HG03354 (cell line): ENCODE results near the gene ALPL.
A peak's percentile ranks its signal among the peaks of the same experiment; 100 is the strongest.

Source experiments
- ATAC-seq: cut with Tn5 transposase; IDR thresholded peaks from one replicate; pipeline ENCODE4 v1.9.1; 2021; ENCODE audit warnings: mild to moderate bottlenecking; ENCODE audit not compliant: unreplicated experiment, poor library complexity, severe bottlenecking

Gene ALPL

DNA sequence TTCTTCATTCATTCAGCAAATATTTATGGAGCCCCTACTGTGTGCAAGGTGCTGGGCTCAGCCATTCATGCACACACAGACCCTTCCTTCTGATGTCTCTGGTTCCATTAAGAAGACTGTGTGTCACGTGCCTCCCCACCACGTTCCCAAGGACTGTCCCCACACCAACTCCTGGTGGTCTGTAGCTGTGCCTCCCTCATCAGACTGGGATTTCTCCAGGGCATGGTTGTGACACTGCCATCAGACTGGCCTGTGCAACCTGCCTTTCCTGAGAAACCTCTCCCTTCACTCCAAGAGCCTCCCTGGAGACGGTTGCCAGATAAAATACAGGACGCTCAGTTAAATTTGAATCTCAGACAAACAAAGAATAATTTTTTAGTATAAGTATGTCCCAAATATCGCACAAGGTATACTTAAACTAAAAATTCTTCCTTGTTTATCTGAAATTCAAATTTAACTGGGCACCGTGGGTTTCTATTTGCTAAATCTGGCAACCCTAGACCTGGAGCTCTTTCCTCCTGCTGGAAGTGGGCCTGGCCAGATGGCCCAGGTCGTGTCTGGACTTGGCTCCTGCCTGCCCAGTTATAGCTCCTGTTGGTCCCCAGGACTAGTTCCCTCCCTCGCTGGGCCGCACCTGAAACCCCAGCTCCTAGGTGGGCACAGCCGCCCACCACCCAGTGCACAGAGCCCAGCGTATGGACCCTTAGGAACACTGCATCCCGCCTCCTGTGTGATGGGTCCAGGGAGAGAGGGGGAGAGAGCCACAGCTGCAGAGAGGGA is 83.1 kb downstream of the ALPL start:
- no peak for ATAC-seq

DNA sequence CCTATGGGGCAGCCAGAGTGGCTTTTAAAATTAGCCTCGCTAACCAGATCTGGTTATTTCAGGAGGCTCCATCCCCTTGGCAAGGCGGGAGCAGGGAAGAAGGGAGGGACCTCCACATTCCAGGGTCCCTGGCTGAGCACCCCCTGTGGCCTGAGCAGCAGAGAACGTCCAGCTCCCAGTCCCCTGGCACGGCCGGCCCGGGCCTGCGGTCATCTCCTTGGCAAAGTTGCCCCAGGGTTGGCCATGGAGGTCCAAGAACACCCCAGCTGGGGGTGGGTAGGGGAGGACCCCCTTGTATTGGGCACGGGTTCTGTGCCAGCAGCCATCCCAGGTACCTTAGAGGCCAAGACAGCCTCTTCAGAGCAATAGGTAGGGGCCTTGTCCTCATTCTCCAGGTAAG is 84.0 kb downstream of the ALPL start:
- ATAC-seq: no peak

DNA sequence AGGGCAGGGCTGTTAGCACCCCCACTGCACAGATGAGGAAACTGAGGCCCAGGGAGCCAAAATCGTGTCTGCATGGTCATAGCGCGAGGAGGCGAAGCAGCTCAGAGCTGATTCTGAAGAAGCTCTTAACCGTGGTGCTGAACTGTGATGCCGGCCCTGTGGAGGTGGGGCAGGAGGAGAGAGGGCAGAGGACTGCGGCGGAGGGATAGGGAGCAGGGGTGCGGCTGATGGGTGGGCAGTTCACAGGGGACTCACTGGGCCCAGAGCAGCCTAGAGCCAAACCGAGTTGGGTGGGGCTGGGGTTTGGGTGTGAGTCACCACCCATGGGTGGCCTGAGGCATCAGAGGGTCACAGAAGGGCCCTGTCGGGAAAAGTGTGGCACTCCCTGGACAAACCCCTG is 85.3 kb downstream of the ALPL start:
- ATAC-seq: no peak

DNA sequence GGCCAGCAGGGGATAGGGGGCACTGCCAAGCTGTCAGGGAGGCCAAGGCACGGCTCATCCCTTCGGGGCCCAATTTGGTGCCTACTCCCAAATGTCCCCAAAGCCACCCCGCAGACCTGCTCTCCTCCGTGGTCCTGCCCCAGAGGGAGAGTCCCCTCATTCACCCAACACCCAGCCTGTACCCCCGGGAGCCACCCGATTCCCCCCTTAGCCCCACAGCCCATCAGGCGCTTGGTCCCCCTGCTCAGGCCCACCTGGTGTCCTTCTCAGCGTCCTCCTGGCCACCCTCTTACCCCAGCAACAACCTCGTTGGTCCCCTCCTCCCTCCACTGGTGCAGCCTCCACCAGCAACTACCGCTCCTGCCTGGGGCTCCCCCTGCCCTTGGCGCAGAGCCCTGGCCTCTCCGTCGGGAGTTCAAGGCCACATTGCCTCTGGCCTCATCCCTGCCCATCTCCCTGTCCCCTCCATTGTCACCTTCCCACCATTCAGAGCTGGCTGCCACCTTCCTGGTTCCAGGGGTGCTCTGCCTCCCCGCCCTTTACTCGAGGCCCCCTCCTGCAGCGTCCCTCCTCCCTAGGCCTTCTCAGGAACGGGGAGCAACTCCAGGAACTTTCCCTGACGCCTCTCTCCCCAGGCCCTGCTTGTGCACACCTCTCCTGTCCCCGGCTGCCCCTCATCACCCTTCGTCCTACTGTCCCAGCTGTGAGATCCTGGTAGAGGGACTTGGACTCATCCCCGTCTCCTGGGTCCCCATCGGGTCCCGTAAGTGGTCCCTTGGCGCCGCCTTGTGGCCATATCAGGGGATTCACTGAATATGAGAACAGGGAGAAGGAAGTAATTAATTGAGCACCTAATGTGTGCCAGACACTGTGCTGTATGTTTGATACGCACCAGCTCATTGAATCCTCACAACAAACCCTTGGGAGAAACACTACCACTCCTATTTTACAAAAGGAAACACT is 86.0 kb downstream of the ALPL start:
- ATAC-seq: no peak

DNA sequence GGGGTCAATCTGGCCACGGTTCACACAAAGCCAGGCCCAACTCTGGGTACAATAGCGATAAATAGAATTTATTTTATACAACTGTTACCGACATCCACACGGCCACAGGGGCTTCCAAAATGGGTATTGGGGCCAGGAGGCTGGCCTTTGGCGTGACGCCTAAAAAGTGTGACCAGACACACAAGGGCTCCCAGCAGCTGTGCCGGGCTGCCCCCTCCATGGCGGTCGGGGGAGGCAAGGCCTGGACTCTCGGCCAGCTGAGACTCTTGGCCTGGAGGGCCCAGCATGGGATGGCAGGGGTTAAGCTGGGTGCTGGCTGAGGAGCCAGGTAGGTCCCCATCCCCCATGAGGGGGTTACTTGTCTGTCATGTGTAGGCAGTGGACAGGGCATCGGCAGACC is 87.0 kb downstream of the ALPL start:
- no peak for ATAC-seq

DNA sequence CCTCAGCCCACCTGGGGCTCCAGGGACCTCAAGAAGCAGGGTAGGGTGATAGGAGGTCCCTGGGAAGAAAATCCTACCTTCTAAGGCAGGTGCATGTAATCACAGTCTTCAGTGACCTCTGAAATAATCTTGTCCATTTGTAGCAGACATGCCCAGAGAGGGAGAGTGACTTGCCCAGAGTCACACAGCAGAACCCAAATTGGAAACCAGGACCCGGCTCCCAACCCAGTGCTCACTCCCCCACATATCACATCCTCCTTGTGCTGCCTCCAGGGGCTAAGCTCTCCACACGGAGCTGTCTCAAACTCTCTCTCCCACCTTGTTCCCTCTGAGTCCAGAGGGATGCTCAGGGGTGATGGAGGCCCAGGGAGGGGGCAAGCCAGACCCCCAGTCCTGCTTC is 87.4 kb downstream of the ALPL start:
- no peak for ATAC-seq

DNA sequence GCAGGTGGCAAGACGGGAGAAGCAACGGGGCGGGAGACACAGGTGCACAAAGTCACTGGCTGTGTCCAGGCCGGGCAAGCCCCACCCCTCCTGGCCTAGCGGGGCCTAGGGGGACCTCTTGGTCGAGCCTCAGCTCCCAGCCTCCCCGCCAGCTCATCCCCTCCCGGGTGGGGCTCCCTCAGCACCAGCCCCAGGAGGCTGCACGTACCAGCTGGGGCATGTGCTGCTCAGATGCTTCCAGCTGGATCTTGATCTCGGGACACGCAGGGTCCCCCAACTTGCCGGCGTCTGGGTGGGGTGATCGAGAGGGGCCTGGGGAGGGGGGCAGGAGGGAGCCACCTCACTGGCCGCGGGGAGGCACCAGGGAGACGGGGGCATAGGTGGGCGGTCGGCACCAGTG is 88.5 kb downstream of the ALPL start:
- no peak for ATAC-seq

DNA sequence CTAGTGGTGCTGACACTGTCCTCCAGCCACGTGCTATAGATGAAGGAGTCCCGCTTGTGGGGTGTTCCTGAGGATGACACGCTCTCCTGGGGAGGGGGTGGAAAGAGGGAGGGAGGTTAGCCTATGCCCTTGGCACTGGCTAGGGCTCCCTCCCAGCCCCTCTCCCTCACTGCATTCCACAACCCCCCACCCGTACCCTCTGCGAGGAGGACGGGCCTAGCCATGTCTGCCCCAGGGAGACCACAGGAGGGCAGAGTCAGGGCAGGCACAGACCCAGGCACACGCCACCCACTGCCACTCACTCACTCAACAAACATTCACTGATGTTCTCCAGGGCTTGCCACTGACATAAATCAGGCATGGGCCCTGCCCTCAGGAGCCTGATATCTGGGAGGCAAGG is 89.2 kb downstream of the ALPL start:
- ATAC-seq: no peak

DNA sequence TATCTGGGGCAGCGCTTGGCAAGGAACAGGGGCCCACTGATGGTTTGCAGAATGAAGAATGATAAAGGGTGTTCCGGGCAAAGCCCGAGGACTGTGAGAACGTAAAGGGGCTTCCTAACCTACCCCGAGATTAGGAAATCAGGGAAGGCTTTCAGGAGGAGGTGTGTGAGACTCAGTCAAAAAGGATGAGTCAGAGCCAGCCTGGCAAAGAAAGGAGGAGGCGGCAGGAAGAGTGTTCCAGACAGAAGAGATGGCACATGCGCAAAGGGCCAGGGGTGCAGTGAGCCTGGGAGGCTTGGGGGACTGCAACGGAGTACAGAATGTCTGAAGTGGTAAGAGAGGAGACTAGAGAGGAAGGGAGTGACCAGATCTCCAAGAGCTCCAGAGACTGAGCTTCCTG is 89.7 kb downstream of the ALPL start:
- ATAC-seq: no peak

DNA sequence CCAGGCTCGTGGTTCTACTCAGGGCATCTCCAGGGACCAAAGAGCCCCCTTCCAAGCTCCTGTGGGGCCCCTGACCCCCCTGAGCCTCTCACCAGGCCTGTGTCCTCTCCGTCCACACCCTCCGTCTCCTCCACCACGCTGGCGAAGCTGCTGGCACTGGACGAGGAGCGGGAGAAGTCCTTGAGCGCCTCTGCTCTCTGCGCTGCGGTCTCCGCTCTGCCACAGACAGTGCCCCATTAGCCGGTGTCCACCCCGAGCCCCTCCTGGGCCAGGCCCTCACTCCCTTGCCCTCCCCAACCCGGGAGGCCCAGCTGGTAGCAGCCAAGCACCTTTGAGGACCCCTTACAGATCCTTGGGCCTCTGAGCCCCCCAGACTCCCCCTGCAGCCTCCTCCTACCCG is 90.2 kb downstream of the ALPL start:
- ATAC-seq: no peak

DNA sequence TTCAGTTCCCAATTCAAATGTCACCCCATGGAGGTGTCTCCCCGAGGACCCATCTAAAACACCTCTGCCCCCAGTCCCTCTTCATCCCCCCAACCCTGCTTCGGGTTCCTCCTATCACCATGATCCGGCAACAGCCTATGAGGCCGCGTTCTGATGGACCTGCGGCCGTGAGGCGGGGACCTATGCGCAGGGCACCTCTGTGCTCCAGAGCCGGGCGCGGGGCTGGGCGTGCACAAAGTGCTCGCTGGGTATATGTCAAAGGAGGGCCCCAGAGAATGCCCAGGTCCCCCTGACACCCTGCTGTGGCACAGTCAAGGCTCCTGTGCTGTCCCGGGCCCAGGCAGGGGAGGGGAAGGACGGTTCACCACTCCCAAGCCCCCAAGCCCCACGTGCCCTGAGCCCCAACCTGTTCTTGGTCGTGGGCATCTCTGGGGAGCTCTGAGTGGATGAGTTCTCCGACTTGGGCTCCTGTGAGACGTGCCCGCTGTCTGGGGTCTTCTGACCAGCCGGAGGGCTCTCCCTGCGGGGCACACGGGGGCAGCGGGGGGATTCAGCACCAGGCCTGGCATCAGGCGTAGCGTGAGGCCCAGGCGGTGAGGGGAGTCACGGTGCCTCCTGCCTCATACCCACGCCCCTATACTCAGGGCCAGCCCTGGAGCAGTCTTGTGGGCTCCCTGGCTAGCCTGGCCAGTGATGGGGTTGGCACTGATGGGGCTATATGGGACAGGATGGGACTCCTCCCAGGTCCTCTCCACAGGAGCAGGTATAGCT is 92.2 kb downstream of the ALPL start:
- ATAC-seq: no peak

DNA sequence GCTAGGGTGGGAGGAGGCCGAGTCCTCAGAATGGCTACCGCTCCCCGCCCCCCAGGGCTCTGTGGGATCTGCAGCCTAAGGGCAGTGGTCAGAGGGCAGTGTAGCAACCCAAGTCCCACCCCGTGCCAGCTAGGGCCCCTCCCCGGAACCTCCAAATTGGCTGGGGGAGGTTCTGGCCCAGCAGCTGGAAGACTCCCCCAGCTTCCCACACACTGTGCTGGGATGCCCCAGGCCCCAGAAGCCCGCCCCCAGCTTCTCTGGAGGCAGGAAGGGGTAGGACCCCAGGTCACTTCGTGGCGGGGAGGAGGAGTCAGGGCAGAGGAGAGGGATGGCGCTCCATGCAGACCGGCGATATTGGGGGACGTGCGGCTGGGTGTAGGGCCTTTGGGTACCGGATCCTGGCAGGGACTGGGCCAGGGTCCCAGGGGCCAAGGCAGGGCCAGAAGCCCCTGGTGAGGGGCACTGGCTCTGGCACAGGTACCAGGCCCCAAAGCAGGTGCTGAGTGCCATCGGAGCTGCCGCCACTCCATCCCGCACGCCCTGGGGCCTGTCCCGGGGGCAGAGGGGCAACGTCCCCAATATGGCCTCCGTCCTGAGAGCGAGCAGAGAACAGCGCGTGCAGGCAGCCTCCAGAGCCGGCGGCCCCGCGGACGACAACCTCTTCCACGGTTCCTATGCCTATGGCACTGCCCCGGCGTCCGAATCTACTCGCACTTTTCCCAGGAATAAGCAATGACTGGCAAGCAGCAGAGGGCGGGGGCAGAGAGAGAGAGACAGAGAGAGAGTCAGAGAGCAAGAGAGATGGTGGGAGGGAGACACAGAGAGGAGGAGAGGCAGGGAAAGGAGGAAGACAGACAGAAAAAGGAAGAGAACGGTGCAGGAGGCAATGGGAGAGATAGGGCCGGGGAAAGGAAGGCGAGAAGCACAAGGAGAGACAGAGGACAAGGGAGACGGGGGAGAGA is 94.2 kb downstream of the ALPL start:
- no peak for ATAC-seq

DNA sequence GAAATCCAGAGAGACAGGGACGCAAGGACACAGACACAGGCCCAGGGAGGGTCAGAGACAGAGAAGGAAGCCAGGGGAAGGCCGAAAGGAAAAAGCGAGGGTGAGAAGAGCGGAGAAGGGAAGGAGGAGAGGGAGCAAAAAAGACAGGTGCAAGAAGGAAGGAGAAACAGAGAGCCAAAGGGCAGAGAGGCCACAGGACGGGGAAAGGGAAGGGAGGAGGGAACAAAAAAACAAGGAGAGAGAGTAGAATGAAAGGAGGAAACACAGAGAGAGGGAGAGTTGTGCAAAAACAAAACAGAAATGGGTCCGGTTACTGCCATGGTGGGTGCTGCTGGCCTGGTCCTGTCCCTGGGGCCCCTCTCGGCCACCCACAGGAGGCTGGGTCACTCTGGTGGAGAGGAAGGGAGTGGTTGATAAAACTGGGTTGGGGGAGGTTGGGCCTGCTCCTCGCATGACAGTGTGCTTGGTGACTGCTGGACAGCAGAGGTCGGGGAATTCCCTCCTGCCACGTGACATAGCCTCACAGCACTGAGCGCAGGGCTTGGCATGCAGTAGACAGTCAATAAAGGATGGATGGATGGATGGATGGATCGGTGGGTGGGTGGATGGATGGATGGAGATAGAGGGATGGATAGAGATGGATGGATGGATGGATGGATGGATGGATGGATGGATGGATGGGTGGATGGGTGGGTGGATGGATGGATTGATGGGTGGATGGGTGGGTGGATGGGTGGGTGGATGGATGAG is 95.2 kb downstream of the ALPL start:
- ATAC-seq: no peak

DNA sequence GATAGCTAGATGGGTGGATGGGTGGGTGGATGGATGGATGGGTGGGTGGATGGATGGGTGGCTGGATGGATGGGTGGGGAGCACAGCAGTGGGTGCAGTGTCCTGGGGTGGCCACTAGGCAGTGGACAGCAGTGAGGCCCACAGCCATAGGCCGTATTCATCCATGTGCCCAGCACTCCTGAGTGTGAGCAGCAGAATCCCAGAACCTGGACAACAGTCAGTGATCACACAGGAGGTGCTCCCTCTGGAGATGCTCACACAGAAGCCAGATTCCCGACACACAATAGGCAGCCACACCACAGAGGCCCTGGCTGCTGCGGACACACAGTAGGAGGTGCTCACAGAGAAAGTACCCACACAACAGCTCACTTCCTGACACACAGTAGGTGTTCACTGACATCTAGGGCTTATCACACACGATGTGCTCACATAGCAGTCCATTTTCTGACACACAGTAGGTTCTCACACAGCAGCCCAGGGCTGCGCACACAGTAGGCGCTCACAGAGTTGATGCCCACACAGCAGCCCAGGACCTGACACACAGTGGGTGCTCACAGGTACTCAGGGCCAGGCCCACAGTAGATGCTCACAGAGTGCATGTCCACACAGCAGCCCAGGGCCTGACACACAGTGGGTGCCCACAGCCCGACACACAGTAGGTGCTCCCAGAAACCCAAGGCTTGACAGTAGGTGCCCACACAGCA is 95.9 kb downstream of the ALPL start:
- ATAC-seq: no peak

DNA sequence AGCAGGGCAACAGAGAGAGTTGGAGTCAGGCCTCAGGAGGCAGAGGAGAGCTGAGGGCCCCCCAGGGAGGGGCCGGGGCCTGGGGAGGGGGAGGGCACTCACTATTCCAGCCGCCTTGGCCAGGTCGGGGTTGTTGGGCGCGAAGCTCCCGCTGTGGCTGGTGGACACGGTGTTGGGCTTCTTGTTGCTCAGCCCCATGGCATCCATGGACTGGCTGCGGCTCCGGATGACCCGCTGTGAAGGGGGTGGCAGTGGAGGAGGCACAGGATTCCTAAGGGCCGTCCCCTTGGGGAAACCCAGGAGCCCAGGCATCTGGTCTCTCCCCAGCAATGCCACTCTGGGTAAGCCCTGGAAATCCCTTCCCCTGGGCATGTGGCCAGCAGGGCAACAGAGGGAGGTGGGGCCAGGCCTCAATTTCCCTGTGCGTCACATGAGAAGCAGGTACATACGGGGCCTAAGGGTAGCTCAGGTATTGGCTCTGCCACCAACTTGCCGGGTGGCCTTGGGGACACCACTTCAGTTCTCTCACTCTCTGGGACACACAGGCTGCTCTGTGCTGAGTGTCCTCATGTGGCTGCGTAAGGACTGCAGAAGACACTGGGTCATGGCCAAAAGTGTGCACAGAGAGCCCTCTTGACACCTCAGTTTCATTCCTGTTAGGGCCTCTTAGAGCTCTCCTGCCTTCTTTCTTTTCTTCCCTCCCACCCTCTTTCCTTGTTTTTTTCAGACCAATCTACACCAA is 96.9 kb downstream of the ALPL start:
- no peak for ATAC-seq

DNA sequence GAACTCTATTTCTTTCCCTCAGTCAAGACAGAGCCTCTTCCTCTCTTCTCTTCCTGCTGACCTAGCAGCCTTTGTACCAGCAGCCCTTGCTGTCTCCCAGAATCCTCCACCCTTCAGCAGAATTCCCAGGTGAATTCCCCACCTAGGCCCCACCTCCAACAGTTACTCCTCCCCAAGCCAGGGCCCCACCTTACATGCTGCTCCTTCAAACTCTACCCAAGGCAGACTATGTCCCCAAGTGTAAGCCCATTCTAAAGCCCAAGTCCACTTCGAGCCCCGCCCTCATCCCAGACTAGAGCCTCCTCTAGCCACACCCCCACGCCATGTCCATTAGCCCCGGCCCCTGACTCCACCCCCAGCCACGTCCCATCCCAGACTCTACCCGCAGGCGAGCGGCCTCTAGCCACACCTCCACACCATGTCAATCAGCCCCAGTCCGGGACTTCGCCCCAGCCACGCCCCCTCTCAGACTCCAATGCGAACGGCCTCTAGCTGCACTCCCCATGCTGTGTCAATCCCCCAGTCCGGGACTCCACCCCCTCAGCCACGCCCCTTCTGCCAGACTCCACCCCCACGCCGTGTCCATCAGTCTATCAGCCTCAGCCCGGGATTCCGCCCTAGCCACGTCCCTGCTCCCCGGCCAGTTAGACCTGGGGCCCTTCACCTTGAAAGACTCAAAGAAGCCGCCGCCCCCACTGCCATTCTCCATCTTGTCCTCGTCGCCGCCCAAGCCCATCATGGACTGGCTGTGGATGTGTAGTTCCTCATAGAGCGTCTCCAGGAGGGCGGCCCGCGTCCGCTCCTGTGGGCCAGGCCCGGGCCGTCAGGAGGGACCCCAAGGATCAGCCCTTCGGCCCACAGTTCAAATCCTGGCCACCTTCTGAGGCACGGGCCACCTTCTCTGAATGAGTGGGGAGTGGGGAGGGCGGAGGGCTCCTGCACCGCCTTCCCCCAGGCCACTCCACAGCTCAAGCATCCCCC is 98.6 kb downstream of the ALPL start:
- ATAC-seq: peak; percentile 57
